Dendritic cell treated with granulocyte-macrophage colony-stimulating factor and Interleukin-4, amounts not matched to agents 40 ng/mL and 50 ng/mL, for 4 days (primary cell): ENCODE data around the gene HMG20A.

Source experiments
- H3K27ac Mint-ChIP-seq: one replicate; pipeline ENCODE4 v1.8.0; 2022; ENCODE audit warnings: mild to moderate bottlenecking, mixed read lengths
- H3K27me3 Mint-ChIP-seq: one replicate; pipeline ENCODE4 v1.8.0; 2022; ENCODE audit warnings: mild to moderate bottlenecking, mixed read lengths
- H3K36me3 Mint-ChIP-seq: one replicate; pipeline ENCODE4 v1.8.0; 2022; ENCODE audit warnings: low read depth, mixed read lengths
- H3K4me1 Mint-ChIP-seq: one replicate; pipeline ENCODE4 v1.8.0; 2022; ENCODE audit warnings: low read depth, mixed read lengths
- H3K4me3 Mint-ChIP-seq: one replicate; pipeline ENCODE4 v1.8.0; 2022; ENCODE audit warnings: mild to moderate bottlenecking, moderate library complexity, mixed read lengths
- H3K9me3 Mint-ChIP-seq: one replicate; pipeline ENCODE4 v1.8.0; 2022; ENCODE audit warnings: mixed read lengths
- intact Hi-C: fragments of 100-400 bp; cut with micrococcal nuclease; formaldehyde crosslinking; loops from one replicate; pipeline ENCODE4 v1.15.0; 2022

Gene HMG20A

DNA sequence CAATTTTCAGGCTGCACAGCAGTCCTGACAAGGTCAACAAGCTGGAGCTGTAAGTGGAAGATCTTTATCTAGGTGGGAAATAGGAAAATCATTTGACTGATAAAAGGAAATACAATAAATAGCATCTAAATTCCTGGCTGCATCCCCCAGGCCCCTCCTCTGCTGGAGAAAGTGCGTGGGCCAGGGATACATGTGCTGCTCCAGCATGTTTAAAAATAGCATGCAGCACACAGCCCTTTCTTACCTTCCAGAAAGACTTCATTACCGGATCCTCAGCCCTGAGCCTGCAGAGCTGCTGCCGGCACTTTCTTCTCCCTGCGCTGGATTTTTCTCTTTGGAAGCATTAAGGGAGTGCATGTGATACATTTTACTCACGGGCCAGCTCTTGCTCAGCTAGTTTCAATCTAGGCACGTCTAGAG, 77.3 kb downstream of the HMG20A start:
- H3K9me3 Mint-ChIP-seq: no peaks in the 10 kb centered on the region
- peaks cover 7% of the 10 kb centered on the region for H3K27me3 Mint-ChIP-seq
- no peak overlapping the region for H3K27ac Mint-ChIP-seq
- H3K36me3 Mint-ChIP-seq: peaks cover 14% of the 10 kb centered on the region
- peaks cover 19% of the 10 kb centered on the region for H3K4me1 Mint-ChIP-seq
- no peak overlapping the region for H3K4me3 Mint-ChIP-seq
- intact Hi-C loops: loop anchor here (1.0 to 2.0 kb wide), 2 partner anchors 311 to 379 kb away; no protein-coding TSS in a partner anchor

DNA sequence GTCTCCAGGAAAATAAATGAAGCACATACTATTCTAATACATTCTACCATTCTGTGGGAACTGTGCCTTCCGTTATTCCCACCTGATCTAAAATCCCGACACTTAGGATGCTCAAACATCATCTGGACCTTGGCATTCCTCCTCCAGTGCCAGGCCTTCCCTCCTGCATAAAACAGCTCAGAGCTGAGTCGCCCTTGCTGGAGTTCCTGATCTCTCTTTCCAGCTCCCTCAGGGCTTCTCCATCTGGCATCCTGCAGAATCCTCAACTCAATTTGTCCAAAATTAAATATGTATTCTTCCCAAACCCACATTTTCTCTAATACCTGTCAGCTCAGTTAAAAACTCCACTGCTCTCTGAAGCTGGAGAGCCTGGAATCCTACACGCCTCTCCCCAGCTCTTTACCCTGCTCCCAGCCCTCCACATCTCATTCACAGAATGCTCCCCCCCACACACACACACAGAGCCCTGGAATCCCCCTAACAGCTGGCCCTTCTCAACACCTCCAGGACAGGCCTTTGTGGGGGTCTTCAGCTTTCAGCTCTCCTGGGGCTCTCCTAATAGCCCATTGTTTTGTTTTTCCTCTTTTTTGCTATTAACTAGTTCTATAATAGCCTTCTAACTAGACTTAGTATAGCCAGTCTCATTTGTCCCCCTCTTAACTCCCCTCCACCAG, 78.5 kb downstream of the HMG20A start:
- peaks cover 14% of the 10 kb centered on the region for H3K36me3 Mint-ChIP-seq
- H3K4me1 Mint-ChIP-seq: peaks cover 6% of the 10 kb centered on the region
- H3K27ac Mint-ChIP-seq: peak overlapping the region; percentile 52
- intact Hi-C loops: no loop called here
- H3K27me3 Mint-ChIP-seq: peaks cover 7% of the 10 kb centered on the region
- no peak overlapping the region for H3K4me3 Mint-ChIP-seq
- no peaks in the 10 kb centered on the region for H3K9me3 Mint-ChIP-seq

DNA sequence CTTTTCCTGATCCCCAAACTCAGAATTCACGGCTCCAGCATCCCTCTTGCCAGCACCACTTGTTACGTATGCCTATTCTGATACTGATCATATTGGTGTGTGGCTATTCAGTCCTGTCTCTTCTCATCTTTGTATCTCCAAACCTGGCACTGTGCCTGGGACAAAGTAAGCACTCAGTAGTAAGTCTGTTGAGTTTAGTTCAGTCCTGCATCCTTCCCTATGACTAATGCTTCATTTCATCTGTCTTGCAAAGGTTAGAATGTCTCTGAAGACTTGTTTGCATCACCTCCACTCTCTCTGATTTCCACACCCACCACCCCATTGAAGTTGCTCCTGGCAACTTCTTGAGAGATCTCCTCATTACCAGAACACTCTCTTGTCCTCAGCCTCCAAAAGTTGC, 80.3 kb downstream of the HMG20A start:
- Mint-ChIP-seq H3K27ac (no peak overlapping the region), H3K4me1 (peaks cover 5% of the 10 kb centered on the region), H3K27me3 (peaks cover 12% of the 10 kb centered on the region), H3K36me3 (peaks cover 10% of the 10 kb centered on the region), H3K9me3 (no peaks in the 10 kb centered on the region), H3K4me3 (no peak overlapping the region)
- intact Hi-C loops: no loop called here

DNA sequence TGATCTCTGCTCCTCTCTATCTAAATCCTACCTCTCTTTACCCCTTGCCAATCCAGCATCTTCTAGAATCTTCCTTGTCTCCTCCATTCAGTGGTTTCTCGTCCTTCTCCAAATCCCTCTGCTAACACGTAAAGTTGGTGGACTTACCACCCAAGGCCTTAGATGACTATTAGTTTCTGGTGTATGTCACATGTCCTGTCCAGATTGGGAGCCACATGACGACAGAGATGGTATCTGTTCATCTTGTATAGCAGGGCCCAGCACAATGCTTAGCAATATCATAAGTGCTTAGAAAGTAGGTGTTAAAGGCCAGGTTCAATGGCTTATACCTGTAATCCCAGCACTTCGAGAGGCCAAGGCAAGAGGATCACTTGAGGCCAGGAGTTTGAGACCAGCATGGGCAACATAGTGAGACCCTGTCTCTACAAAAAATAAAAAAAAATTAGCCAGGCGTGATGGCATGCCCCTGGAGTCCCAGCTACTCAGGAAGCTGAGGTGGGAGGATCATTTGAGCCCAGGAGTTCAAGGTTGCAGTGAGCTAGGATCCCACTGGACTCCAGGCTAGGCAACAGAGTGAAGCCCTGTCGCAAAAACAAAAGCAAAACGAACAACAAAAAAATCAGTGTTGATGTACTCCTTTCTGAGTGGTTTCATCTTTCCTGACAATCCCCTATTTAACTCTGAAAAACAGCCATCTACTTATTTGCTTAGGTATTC, 81.8 kb downstream of the HMG20A start:
- intact Hi-C loops: no loop called here
- no peak overlapping the region for H3K4me3 Mint-ChIP-seq

DNA sequence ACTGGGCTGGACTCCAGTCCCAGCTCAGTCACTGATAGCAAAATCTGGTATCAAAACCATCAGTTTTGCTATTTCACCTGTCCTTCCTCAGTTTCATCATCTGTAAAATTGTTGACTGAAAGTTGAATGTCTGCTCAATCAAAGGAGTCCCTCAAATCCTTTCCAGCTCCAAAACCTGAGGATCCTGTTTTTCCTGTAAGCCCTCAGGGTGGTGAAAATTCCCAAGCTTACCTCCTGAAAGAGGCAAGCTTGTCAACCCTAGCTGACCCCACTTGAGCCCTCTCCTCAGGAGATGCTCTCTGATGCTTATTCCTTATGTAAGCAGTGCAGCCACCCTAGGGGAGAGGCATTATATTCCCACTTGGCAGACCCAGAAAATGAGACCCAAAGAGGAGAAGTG, 82.6 kb downstream of the HMG20A start:
- Mint-ChIP-seq H3K27me3 (peaks cover 19% of the 10 kb centered on the region), H3K4me3 (no peak overlapping the region), H3K27ac (no peak overlapping the region), H3K4me1 (peaks cover 22% of the 10 kb centered on the region), H3K9me3 (no peaks in the 10 kb centered on the region), H3K36me3 (peaks cover 10% of the 10 kb centered on the region)
- intact Hi-C loops: no loop called here

More for the DNA sequence above, 81.8 kb downstream of the HMG20A start:
- Mint-ChIP-seq H3K27ac (no peak overlapping the region), H3K27me3 (peaks cover 17% of the 10 kb centered on the region), H3K36me3 (peaks cover 10% of the 10 kb centered on the region), H3K9me3 (no peaks in the 10 kb centered on the region), H3K4me1 (peaks cover 16% of the 10 kb centered on the region)

DNA sequence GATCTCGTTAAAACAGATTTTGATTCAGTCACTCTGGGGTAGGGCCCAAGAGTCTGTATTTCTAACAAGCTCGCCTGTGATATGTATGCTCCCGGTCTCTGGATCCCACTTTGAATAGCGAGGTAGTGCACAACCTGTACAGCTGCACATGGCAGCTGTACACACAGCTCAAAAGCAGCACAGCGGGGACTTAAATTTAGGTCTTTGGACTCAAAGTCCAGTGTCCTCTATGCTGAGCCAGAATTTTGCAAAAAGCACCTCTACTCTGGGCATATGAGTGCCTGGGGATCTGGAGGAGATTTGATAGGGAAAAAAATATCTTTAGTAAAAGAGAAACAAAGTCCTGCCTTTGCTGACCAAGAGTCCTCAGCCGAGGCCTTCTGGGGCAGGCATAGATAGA, 83.1 kb downstream of the HMG20A start:
- Mint-ChIP-seq H3K27me3 (peaks cover 19% of the 10 kb centered on the region), H3K36me3 (peaks cover 9% of the 10 kb centered on the region), H3K27ac (no peak overlapping the region), H3K9me3 (no peaks in the 10 kb centered on the region), H3K4me3 (no peak overlapping the region), H3K4me1 (peaks cover 27% of the 10 kb centered on the region)
- intact Hi-C loops: no loop called here

DNA sequence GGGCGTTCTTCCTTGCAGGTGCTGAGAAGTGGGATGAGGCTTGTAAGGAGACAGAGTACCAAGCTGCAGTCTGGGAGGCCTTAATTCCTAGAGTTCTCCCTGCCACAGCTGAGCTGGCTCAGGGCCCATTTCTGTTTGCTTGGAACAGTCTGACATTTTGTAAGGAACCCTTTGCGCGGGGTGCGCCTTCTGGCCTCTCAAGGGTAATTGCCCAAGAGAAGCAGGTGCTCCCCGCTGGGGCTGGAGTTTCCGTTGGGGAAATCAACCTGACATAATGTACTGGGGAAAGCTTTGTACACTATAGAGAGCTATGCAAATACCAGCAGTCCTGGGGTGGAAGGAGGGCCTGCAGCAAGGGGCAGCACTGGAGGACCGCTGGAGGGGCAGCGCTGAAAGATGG, 83.6 kb downstream of the HMG20A start:
- Mint-ChIP-seq H3K27me3 (peaks cover 20% of the 10 kb centered on the region), H3K4me1 (peaks cover 33% of the 10 kb centered on the region), H3K27ac (no peak overlapping the region), H3K4me3 (no peak overlapping the region), H3K36me3 (peaks cover 4% of the 10 kb centered on the region), H3K9me3 (no peaks in the 10 kb centered on the region)
- intact Hi-C loops: no loop called here

DNA sequence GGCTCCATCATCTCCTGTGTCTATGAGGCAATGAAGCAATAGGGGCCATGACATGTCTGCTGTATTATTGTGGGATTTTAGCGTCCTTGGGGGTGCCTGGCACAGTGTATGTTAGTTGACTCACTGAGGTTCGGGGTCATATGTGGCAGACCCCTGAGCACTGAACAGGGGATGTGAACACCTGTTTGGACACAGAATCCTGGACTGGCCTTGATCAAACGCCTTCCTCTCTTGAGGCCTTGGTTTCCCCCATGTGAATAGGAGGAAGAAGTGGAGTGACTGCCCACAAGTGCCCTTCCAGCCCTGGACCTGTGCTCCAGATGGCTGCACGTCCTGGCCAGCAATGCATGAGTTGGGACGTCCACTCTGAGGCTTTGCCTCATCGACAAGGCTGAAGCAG, 84.2 kb downstream of the HMG20A start:
- Mint-ChIP-seq H3K9me3 (no peaks in the 10 kb centered on the region), H3K4me1 (peaks cover 33% of the 10 kb centered on the region), H3K27me3 (peaks cover 22% of the 10 kb centered on the region), H3K27ac (no peak overlapping the region), H3K4me3 (no peak overlapping the region), H3K36me3 (no peaks in the 10 kb centered on the region)
- intact Hi-C loops: no loop called here

DNA sequence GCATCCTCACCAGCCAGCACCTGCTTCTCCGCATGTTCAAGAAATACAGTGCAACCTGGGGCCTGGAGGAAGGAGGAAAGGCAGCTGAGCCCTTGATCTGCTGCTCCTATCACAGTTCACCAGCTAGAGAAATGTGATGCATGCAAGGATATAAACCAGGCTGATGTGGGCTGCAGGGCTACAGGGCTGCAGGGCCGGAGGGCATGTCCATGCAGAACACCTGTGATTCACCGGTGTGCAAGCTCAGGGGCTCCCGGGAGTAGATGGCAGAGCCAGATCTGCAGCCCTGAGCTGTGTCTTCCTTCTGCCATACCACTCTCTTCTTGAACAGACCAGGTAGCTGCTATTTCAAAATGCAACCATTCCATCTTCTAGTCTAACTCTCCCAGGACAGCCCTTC, 84.9 kb downstream of the HMG20A start:
- intact Hi-C loops: no loop called here
- peaks cover 33% of the 10 kb centered on the region for H3K4me1 Mint-ChIP-seq
- no peak overlapping the region for H3K4me3 Mint-ChIP-seq
- no peaks in the 10 kb centered on the region for H3K9me3 Mint-ChIP-seq
- no peak overlapping the region for H3K27ac Mint-ChIP-seq
- H3K36me3 Mint-ChIP-seq: no peaks in the 10 kb centered on the region
- peaks cover 23% of the 10 kb centered on the region for H3K27me3 Mint-ChIP-seq

DNA sequence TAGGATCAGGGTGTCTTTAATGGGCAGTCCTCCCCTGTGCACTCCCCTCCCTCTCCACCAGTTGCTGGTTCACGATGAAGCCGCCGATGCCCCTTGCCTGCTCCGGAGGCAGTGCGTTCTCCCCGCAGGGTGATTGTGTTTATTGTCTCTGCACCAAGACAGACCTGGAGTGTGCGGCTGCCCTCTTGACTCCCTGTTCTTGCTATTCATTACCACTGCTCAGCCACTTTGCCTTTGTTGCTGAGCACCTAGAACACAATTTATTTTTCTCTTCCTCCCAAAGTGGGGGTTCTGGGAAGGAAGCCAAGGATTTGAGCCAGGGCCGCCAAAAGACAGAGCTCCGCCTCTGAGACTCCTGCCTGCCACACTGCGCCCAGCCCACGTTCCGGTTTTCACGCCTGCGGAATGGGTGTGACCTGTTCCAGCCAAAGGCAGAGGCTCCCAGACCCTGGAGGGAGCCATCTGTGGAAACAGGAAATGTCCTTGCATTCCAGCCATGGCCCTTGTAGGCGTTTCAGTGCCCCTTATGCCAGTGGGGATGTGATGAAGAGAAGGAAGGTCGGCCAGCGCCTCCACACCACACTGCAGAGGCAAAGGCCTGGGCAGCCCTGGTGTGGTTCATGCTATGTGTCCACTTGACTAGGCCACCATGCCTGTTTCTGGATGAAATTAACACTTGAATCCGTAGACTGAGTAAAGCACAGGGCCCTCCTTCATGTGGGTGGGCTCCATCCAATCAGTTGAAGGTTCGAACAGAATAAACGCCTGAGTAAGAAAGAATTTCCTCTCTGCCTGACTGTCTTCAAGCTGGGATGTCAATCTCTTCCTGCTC, 85.8 kb downstream of the HMG20A start:
- Mint-ChIP-seq H3K27ac (peak overlapping the region; percentile 85), H3K27me3 (peaks cover 21% of the 10 kb centered on the region), H3K4me3 (no peak overlapping the region), H3K4me1 (peaks cover 33% of the 10 kb centered on the region), H3K9me3 (no peaks in the 10 kb centered on the region), H3K36me3 (no peaks in the 10 kb centered on the region)
- intact Hi-C loops: no loop called here

DNA sequence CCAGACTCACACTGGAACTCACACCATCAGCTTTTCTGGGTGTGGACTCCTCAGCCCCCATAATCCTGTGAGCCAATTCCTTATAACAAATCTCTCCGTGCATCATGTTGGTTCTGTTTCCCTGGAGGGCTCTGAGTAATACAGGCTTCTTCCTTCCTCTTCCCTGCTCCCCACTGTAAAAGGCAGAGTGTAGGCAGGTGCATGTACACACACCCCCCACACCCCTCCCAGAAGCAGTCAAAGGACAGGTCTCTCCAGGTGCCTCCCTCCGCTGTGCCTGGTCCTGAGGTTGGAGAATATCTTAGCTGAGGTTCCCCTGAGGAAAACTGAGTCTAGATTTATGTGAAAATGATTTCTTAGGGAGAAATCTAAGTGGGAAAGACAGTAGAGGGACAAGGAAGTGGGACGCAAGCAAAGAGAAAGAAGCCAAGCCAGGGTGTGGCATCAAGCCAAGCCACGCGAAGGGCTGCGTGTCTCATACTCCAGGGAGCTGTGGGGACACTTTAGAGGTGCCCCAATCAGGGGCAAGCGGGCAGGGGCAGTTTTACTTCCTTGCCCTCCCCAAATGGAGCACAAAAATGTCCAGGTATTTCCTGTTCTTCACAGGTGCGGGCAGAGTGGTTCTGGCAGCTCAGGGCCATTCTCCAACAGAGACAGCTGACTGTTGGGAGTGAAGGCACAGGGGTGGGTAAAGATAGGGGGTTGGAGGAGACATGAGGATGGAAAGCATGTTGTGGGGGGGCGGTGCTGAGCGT, 86.6 kb downstream of the HMG20A start:
- peaks cover 33% of the 10 kb centered on the region for H3K4me1 Mint-ChIP-seq
- peaks cover 24% of the 10 kb centered on the region for H3K27me3 Mint-ChIP-seq
- peak overlapping the region; percentile 14 for H3K4me3 Mint-ChIP-seq
- H3K9me3 Mint-ChIP-seq: no peaks in the 10 kb centered on the region
- H3K27ac Mint-ChIP-seq: peak overlapping the region; percentile 85
- intact Hi-C loops: no loop called here
- no peaks in the 10 kb centered on the region for H3K36me3 Mint-ChIP-seq

DNA sequence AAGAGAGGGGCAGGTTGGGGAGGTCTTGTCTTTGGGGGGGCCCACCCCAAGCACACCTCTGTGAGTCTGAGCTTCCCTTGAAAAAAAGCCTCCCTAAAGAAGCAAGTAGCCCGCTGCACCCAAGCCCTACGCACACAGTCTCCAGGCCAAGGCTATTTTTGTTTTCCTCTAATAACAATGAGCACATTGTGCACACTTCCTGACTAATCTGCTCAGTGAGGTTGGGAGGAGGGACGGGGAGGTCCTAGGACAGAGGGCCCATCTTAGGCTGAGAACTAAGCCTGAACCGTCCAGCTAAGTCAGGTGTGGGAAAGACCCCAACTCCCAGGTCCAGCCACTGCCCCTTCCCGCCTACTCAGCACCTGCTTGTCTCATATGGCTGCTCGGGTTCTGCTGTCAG, 87.2 kb downstream of the HMG20A start:
- H3K27ac Mint-ChIP-seq: peak overlapping the region; percentile 85
- no peak overlapping the region for H3K4me3 Mint-ChIP-seq
- peaks cover 33% of the 10 kb centered on the region for H3K4me1 Mint-ChIP-seq
- H3K36me3 Mint-ChIP-seq: no peaks in the 10 kb centered on the region
- no peaks in the 10 kb centered on the region for H3K9me3 Mint-ChIP-seq
- intact Hi-C loops: no loop called here
- peaks cover 25% of the 10 kb centered on the region for H3K27me3 Mint-ChIP-seq

DNA sequence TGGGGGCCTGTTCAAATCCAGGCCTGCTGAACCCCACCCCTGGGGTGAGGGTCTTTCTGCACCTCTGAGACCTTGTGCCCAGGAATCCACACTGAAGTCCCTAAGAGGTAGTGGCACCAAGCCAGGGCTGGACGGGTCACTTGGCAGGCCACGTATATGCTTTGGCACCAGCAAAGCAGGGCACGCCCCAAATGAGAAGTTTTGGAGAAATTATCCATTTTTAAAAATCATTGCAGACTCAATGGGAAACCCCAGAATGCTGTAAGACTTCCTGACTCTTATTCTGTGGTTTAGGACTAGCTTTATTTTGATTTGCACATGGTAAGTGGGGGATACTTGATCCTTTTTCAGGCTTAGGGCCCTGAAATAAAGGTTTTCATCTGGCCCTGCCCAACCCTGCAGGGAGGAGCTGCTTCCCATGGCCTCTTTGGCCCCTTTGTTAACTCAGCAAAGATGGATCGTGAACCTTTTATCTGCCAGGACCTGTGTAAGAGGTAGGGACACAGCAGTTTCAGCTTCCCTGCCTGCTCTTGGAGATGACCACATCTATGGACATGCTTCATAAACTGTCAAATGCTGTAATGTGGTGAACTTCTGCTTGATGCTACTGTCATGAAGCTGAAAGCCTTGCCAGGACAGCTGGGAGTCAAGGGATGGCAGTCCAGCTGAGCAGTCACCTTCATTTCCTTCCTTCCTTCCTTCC, 88.0 kb downstream of the HMG20A start:
- no peak overlapping the region for H3K4me3 Mint-ChIP-seq
- no peaks in the 10 kb centered on the region for H3K36me3 Mint-ChIP-seq
- H3K27ac Mint-ChIP-seq: peak overlapping the region; percentile 85
- H3K27me3 Mint-ChIP-seq: peaks cover 32% of the 10 kb centered on the region
- peaks cover 33% of the 10 kb centered on the region for H3K4me1 Mint-ChIP-seq
- intact Hi-C loops: no loop called here
- no peaks in the 10 kb centered on the region for H3K9me3 Mint-ChIP-seq
